ENCODE results near the gene RAPGEF1.

GRCh38 chr9:131584858-131585257 is 155.0 kb downstream of the RAPGEF1 start:
- TF ChIP-seq CTCF (IDR thresholded peaks at IDR 0.05) (no peak), EZH2 (IDR thresholded peaks at IDR 0.05) (no peak)
